GM06990 (cell line): ENCODE data around the gene CRYBG3.

Experiments used
- DNase-seq: peaks from one replicate; pipeline ENCODE4 v3.0.0-alpha.2; 2011; ENCODE audit not compliant: insufficient read length; ENCODE audit errors: extremely low read depth
- H3K27me3 ChIP-seq: replicated peaks from 2 replicates; pipeline ENCODE4 v1.6.0; 2011; ENCODE audit warnings: low read length; ENCODE audit not compliant: control insufficient read depth, insufficient read depth
- H3K36me3 ChIP-seq: 2 replicates; pipeline ENCODE4 v1.5.1; 2011; ENCODE audit warnings: low read length; ENCODE audit not compliant: control insufficient read depth, insufficient read depth
- H3K4me3 ChIP-seq: replicated peaks from 2 replicates; pipeline ENCODE4 v1.5.1; 2011; ENCODE audit warnings: low read depth, mild to moderate bottlenecking, control low read depth, low read length
- TF ChIP-seq, protein P1 (sequence below): IDR thresholded peaks from 2 replicates; pipeline ENCODE4 v1.5.1; 2011; ENCODE audit warnings: low read length, control low read depth, mild to moderate bottlenecking, inconsistent platforms; ENCODE audit not compliant: insufficient read depth, poor library complexity, severe bottlenecking

Gene CRYBG3

DNA sequence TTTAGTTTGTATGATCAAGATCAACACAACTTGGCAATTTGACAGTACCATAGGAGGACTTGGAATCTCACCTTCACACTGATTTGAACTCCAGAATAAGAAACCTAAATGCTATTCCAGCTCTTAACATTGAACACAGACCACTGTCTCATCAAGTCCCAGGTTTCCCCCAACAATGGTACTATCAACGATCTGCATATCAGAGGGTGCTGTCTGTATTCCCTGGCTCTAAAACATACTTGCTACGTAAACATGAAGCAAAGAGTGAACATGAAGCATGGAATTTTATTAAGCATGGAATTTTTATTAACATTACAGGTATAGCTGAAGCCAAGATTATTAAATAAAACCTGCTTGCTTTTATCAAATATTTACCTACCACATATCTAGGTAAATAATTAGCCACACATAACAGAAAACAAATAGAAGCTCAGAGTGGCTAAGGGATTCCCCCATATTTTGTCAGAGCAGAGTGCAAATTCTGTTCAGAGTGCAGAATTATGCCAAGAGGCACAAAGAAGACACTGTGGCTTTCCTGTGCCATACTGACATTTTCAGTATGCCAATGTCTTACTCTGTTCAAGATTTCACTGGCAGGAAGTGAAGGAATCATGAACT lies 172.6 kb downstream of the CRYBG3 start:
- DNase-seq, result no peak
- TF ChIP-seq, protein P1, sequence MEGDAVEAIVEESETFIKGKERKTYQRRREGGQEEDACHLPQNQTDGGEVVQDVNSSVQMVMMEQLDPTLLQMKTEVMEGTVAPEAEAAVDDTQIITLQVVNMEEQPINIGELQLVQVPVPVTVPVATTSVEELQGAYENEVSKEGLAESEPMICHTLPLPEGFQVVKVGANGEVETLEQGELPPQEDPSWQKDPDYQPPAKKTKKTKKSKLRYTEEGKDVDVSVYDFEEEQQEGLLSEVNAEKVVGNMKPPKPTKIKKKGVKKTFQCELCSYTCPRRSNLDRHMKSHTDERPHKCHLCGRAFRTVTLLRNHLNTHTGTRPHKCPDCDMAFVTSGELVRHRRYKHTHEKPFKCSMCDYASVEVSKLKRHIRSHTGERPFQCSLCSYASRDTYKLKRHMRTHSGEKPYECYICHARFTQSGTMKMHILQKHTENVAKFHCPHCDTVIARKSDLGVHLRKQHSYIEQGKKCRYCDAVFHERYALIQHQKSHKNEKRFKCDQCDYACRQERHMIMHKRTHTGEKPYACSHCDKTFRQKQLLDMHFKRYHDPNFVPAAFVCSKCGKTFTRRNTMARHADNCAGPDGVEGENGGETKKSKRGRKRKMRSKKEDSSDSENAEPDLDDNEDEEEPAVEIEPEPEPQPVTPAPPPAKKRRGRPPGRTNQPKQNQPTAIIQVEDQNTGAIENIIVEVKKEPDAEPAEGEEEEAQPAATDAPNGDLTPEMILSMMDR, result no peak
- no peak overlapping the region for H3K4me3 ChIP-seq
- H3K27me3 ChIP-seq, result no peaks in the 10 kb centered on the region
- no peaks in the 10 kb centered on the region for H3K36me3 ChIP-seq
